K562 (cell line): ENCODE data around the gene GNPTAB.

ENCODE experiments used
- ATF2 ChIP-seq: sonication (generic); formaldehyde crosslinking; IDR thresholded peaks from 2 replicates; pipeline ENCODE4 v1.8.1; 2022; ENCODE audit warnings: missing genetic modification reagents
- MBD2 ChIP-seq: sonication (generic); IDR thresholded peaks from 2 replicates; pipeline ENCODE4 v1.6.1; 2016; ENCODE audit warnings: low read depth, borderline replicate concordance
- RAD21 ChIP-seq, 2 experiments: fragments of 250-450 bp in 1 of 2; fragments of 450-650 bp in 1 of 2; sonication (Bioruptor Pico) in 1 of 2; formaldehyde crosslinking in 1 of 2; IDR thresholded peaks in 1 of 2; conservative IDR thresholded peaks in 1 of 2; 2 replicates each; pipeline versions ENCODE4 v1.4.0 to v1.8.0; 2020 to 2022; ENCODE audit warnings: mild to moderate bottlenecking in 2 of 2, moderate library complexity in 1 of 2
- ZNF274 ChIP-seq: IDR thresholded peaks from 2 replicates; pipeline ENCODE4 v1.6.1; 2011; ENCODE audit warnings: low read depth, mild to moderate bottlenecking, low read length, moderate library complexity, borderline replicate concordance
- TF ChIP-seq, protein P1 (sequence below), 3 experiments: IDR thresholded peaks in 2 of 3; conservative IDR thresholded peaks in 1 of 3; 2 replicates each; pipeline ENCODE4 v1.5.1; 2011 to 2012; ENCODE audit warnings: low read length in 3 of 3, mild to moderate bottlenecking in 3 of 3, control low read depth in 2 of 3, improper control_type of control experiment in 1 of 3, inconsistent platforms in 1 of 3, low read depth in 1 of 3, mixed read lengths in 1 of 3, moderate library complexity in 1 of 3; ENCODE audit not compliant: insufficient read depth in 2 of 3
- TF ChIP-seq, protein P2 (sequence below): conservative IDR thresholded peaks from 2 replicates; pipeline ENCODE4 v1.6.1; 2011; ENCODE audit warnings: low read depth, mild to moderate bottlenecking, low read length; ENCODE audit not compliant: control insufficient read depth
- TF ChIP-seq, protein P3 (sequence below), 3 experiments: fragments of 200-800 bp in 1 of 3; sonication (Bioruptor generic) in 1 of 3; sonication (generic) in 1 of 3; formaldehyde crosslinking in 1 of 3; IDR thresholded peaks; 2 replicates each; pipeline versions ENCODE4 v1.6.1 to v1.8.0; 2016 to 2022; ENCODE audit warnings: mild to moderate bottlenecking in 2 of 3, missing compliant biosample characterization in 2 of 3, missing genetic modification characterization in 2 of 3, missing genetic modification reagents in 1 of 3

GRCh38 chr12:101706403-101706802 is 124.4 kb downstream of the GNPTAB start:
- TF ChIP-seq MBD2 (no peak), RAD21 (CRISPR knock-in tag; conservative IDR thresholded peaks at IDR 0.05 in 1 of 2, IDR thresholded peaks at IDR 0.05 in 1 of 2) (no peak), ZNF274 (no peak), ATF2 (no peak)
- TF ChIP-seq, protein P1, sequence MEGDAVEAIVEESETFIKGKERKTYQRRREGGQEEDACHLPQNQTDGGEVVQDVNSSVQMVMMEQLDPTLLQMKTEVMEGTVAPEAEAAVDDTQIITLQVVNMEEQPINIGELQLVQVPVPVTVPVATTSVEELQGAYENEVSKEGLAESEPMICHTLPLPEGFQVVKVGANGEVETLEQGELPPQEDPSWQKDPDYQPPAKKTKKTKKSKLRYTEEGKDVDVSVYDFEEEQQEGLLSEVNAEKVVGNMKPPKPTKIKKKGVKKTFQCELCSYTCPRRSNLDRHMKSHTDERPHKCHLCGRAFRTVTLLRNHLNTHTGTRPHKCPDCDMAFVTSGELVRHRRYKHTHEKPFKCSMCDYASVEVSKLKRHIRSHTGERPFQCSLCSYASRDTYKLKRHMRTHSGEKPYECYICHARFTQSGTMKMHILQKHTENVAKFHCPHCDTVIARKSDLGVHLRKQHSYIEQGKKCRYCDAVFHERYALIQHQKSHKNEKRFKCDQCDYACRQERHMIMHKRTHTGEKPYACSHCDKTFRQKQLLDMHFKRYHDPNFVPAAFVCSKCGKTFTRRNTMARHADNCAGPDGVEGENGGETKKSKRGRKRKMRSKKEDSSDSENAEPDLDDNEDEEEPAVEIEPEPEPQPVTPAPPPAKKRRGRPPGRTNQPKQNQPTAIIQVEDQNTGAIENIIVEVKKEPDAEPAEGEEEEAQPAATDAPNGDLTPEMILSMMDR (IDR thresholded peaks at IDR 0.05 in 2 of 3, conservative IDR thresholded peaks at IDR 0.05 in 1 of 3; ENCODE audit: insufficient read depth in 2 of 3, low read depth in 1 of 3, low read length in 3 of 3): no peak
- TF ChIP-seq, protein P2, sequence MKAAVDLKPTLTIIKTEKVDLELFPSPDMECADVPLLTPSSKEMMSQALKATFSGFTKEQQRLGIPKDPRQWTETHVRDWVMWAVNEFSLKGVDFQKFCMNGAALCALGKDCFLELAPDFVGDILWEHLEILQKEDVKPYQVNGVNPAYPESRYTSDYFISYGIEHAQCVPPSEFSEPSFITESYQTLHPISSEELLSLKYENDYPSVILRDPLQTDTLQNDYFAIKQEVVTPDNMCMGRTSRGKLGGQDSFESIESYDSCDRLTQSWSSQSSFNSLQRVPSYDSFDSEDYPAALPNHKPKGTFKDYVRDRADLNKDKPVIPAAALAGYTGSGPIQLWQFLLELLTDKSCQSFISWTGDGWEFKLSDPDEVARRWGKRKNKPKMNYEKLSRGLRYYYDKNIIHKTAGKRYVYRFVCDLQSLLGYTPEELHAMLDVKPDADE: no peak
- TF ChIP-seq, protein P3, sequence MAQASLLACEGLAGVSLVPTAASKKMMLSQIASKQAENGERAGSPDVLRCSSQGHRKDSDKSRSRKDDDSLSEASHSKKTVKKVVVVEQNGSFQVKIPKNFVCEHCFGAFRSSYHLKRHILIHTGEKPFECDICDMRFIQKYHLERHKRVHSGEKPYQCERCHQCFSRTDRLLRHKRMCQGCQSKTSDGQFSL (CRISPR knock-in tag; IDR thresholded peaks at IDR 0.05): no peak
- TF ChIP-seq, protein P3 (tag; IDR thresholded peaks at IDR 0.05): no peak
